Fibroblast of lung (primary cell): ENCODE results near the gene HNRNPF.

Experiments used
- CTCF ChIP-seq, 2 donors: IDR thresholded peaks in 1 of 2; conservative IDR thresholded peaks in 1 of 2; 1 replicate in 1 of 2; 2 replicates in 1 of 2; pipeline ENCODE4 v1.5.1; 2011 to 2012; ENCODE audit warnings: low read length in 2 of 2, control low read depth in 1 of 2, inconsistent platforms in 1 of 2, low read depth in 1 of 2, mild to moderate bottlenecking in 1 of 2
- EZH2 ChIP-seq: IDR thresholded peaks from 2 replicates; pipeline ENCODE4 v1.5.1; 2012; ENCODE audit warnings: low read length, control low read depth, mild to moderate bottlenecking; ENCODE audit errors: missing control alignments

- no peak for TF ChIP-seq EZH2
- no peak for TF ChIP-seq CTCF (conservative IDR thresholded peaks at IDR 0.05 in 1 of 2, IDR thresholded peaks at IDR 0.05 in 1 of 2; ENCODE audit: low read depth in 1 of 2, low read length in 2 of 2)
These were observed 38.2 kb downstream of the HNRNPF start for GRCh38 chr10:43370671-43371215.
